SK-N-MC (cell line): ENCODE measurements around the gene EEFSEC.

Source experiments
- EZH2 ChIP-seq: fragments of 200-600 bp; sonication (generic); IDR thresholded peaks from one replicate; pipeline ENCODE4 v1.6.1; 2017; ENCODE audit warnings: antibody characterized with exemption
- POLR2AphosphoS5 ChIP-seq: IDR thresholded peaks from 2 replicates; pipeline ENCODE4 v1.6.1; 2012; ENCODE audit warnings: mild to moderate bottlenecking, low read depth, low read length, borderline replicate concordance

DNA sequence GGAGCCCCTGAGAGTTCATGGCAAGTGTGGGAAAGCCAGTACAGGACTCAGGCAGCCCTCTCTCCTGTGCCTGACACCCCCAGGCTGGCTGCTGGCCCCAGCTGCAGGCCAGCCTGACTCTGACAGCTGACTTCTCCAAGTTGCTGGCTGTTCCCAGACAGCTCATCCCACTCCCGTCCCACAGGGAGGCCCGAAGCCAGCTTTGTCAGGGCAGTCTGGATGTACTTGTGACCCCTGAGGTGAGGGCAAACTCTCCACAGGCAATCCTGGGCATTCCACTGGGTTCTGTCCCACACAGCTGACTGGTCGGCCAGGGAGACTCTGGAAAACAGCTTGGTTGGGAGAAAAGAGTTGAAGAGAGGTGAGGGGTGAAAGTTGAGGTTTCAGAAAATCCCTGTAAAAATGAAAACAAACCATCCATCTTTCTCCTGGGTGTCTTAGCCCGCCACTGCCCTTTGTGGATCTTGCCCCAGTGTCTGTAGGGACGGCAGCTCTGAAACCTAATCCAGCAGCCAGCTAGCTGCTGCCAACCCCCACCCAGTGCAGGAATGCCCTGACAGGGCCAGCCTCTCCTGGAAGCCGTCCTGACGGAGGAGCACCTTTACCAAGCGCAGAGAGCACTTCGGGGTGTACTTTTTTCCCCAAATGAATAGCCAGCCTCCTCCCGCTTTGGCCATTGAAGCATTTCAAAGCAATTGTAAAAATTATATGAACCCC lies 225.5 kb downstream of the EEFSEC start:
- no peak for TF ChIP-seq POLR2AphosphoS5
- no peak for TF ChIP-seq EZH2
